Ovary (tissue), 3 donors: ENCODE measurements around the gene CENPU.

Source experiments
- POLR2A ChIP-seq: fragments of 450-650 bp; IDR thresholded peaks from one replicate; pipeline ENCODE4 v1.6.1; 2017; ENCODE audit warnings: antibody characterized with exemption, mild to moderate bottlenecking, moderate library complexity
- TF ChIP-seq, protein P1 (sequence below), 3 donors: fragments of 450-650 bp in 2 of 3; fragments of 200-600 bp in 1 of 3; IDR thresholded peaks; one replicate each; pipeline versions ENCODE4 v1.5.1 to v1.8.0; 2016 to 2022; ENCODE audit warnings: antibody characterized with exemption in 3 of 3, mild to moderate bottlenecking in 1 of 3
- donor health status: DM: no; HTN: no; CAD: no.

GRCh38 chr4:184771416-184771815, 37.5 kb upstream of the CENPU start:
- no peak for TF ChIP-seq POLR2A
- TF ChIP-seq, protein P1, sequence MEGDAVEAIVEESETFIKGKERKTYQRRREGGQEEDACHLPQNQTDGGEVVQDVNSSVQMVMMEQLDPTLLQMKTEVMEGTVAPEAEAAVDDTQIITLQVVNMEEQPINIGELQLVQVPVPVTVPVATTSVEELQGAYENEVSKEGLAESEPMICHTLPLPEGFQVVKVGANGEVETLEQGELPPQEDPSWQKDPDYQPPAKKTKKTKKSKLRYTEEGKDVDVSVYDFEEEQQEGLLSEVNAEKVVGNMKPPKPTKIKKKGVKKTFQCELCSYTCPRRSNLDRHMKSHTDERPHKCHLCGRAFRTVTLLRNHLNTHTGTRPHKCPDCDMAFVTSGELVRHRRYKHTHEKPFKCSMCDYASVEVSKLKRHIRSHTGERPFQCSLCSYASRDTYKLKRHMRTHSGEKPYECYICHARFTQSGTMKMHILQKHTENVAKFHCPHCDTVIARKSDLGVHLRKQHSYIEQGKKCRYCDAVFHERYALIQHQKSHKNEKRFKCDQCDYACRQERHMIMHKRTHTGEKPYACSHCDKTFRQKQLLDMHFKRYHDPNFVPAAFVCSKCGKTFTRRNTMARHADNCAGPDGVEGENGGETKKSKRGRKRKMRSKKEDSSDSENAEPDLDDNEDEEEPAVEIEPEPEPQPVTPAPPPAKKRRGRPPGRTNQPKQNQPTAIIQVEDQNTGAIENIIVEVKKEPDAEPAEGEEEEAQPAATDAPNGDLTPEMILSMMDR (IDR thresholded peaks at IDR 0.05) = no peak
